HepG2 (cell line): ENCODE results near the gene SEMA3F. TPM values are rescaled to one million over a fixed set of nuclear protein-coding genes. Genes with fewer than 3 reads are reported as not detected.

Experiments
- ATAC-seq: fragments of 200-7000 bp; cut with Tn5 transposase; 3 replicates; pipeline ENCODE4 v1.9.1; 2020; ENCODE audit warnings: mild to moderate bottlenecking, moderate library complexity
- BruUV-seq: library from RNA; stranded (reverse); fragments of 400-500 nt; replicated peaks from 2 replicates; lab custom pipeline; 2021; lab: Mats Ljungman, UMichigan
- CTCF ChIA-PET: fragments of 300-600 bp; formaldehyde crosslinking; extraction: SDS; loops from one replicate; lab custom pipeline; 2021; ENCODE audit warnings: low total read pairs, inconsistent platforms, low intra/inter-chr PET ratio; lab: Yijun Ruan, JAX
- POLR2A ChIA-PET: fragments of 350-600 bp; sonication (Branson Sonifier 250); formaldehyde crosslinking; loops from one replicate; lab custom pipeline; 2020; ENCODE audit warnings: antibody characterized with exemption, inconsistent platforms; lab: Yijun Ruan, JAX
- DNase-seq: peaks from one replicate; pipeline ENCODE4 v3.0.0-alpha.2; 2015; ENCODE audit warnings: low spot score
- FAIRE-seq: peaks from 3 replicates; lab custom pipeline; 2011; peaks lifted over from hg19 to GRCh38; lab: Jason Lieb, UNC
- H2AFZ ChIP-seq: one replicate; pipeline ENCODE4 v1.6.1; 2011; ENCODE audit warnings: low read length, inconsistent platforms
- H3K27ac ChIP-seq: fragments of 300-600 bp; 3 replicates; pipeline ENCODE4 v1.8.0; 2011; ENCODE audit warnings: mixed run types, mild to moderate bottlenecking, mixed read lengths, low read length, inconsistent platforms; ENCODE audit not compliant: insufficient read depth; ENCODE audit errors: extremely low read length
- H3K27me3 ChIP-seq, 2 experiments: fragments of 200-600 bp in 1 of 2; 2 replicates in 1 of 2; 3 replicates in 1 of 2; pipeline versions ENCODE4 v1.6.0 to v1.8.0; 2011; ENCODE audit warnings: low read length in 2 of 2, mild to moderate bottlenecking in 2 of 2, moderate library complexity in 2 of 2, inconsistent platforms in 1 of 2; ENCODE audit not compliant: insufficient read depth in 2 of 2, control insufficient read depth in 1 of 2
- H3K36me3 ChIP-seq, 2 experiments: fragments of 200-600 bp in 1 of 2; replicated peaks in 1 of 2; 2 replicates in 1 of 2; 3 replicates in 1 of 2; pipeline versions ENCODE4 v1.5.1 to v1.8.0; 2011; ENCODE audit warnings: low read length in 2 of 2, inconsistent platforms in 1 of 2; ENCODE audit not compliant: insufficient read depth in 2 of 2, control insufficient read depth in 1 of 2
- H3K4me1 ChIP-seq: 2 replicates; pipeline ENCODE4 v1.5.1; 2012; ENCODE audit warnings: low read length, inconsistent platforms; ENCODE audit not compliant: insufficient read depth
- H3K4me2 ChIP-seq: 2 replicates; pipeline ENCODE4 v1.6.0; 2011; ENCODE audit warnings: low read depth, low read length, inconsistent platforms
- H3K4me3 ChIP-seq, 3 experiments: fragments of 200-600 bp in 1 of 3; sonication (generic), shearing (Covaris generic) in 1 of 3; replicated peaks in 1 of 3; 2 replicates each; pipeline ENCODE4 v1.5.1; 2011 to 2016; ENCODE audit warnings: low read length in 3 of 3, inconsistent platforms in 2 of 3, low read depth in 2 of 3, mild to moderate bottlenecking in 2 of 3, control low read depth in 1 of 3, mixed read lengths in 1 of 3; ENCODE audit not compliant: insufficient read depth in 1 of 3
- H3K79me2 ChIP-seq: one replicate; pipeline ENCODE4 v1.6.1; 2011; ENCODE audit warnings: low read length, inconsistent platforms; ENCODE audit not compliant: insufficient read depth
- H3K9ac ChIP-seq: 2 replicates; pipeline ENCODE4 v1.6.0; 2011; ENCODE audit warnings: mild to moderate bottlenecking, low read depth, low read length, inconsistent platforms; ENCODE audit not compliant: insufficient read depth
- H3K9me3 ChIP-seq: 2 replicates; pipeline ENCODE4 v1.5.1; 2012; ENCODE audit warnings: mild to moderate bottlenecking, low read length
- H4K20me1 ChIP-seq: 2 replicates; pipeline ENCODE4 v1.6.0; 2011; ENCODE audit warnings: inconsistent platforms, mild to moderate bottlenecking, low read length, moderate library complexity; ENCODE audit not compliant: insufficient read depth
- EHMT2 ChIP-seq: fragments of 200-600 bp; sonication (generic); IDR thresholded peaks from 2 replicates; pipeline ENCODE4 v1.7.0; 2017; ENCODE audit warnings: antibody characterized with exemption, low read depth, low read length, borderline replicate concordance
- HOXA3 ChIP-seq: sonication (generic); formaldehyde crosslinking; IDR thresholded peaks from 2 replicates; pipeline ENCODE4 v1.5.0; 2020; ENCODE audit warnings: missing genetic modification reagents
- KLF11 ChIP-seq: IDR thresholded peaks from 2 replicates; pipeline ENCODE4 v1.6.1; 2016; ENCODE audit warnings: missing compliant biosample characterization
- NR2F6 ChIP-seq, 2 experiments: IDR thresholded peaks; 2 replicates each; pipeline ENCODE4 v1.6.1; 2016; ENCODE audit warnings: antibody characterized with exemption in 1 of 2, mild to moderate bottlenecking in 1 of 2
- YEATS4 ChIP-seq: sonication (generic); formaldehyde crosslinking; IDR thresholded peaks from 2 replicates; pipeline ENCODE4 v1.4.0; 2020; ENCODE audit warnings: missing genetic modification reagents, borderline replicate concordance
- YY1 ChIP-seq: IDR thresholded peaks from 2 replicates; pipeline ENCODE4 v1.6.1; 2011; ENCODE audit warnings: low read length, low read depth, moderate library complexity, mild to moderate bottlenecking; ENCODE audit not compliant: insufficient read depth, insufficient replicate concordance
- ZBTB38 ChIP-seq: sonication (generic); formaldehyde crosslinking; IDR thresholded peaks from 2 replicates; pipeline ENCODE4 v1.5.1; 2020; ENCODE audit warnings: mild to moderate bottlenecking, missing genetic modification reagents
- ZNF382 ChIP-seq: sonication (generic); formaldehyde crosslinking; IDR thresholded peaks from 2 replicates; pipeline ENCODE4 v1.5.0; 2020; ENCODE audit warnings: missing genetic modification reagents, mild to moderate bottlenecking, borderline replicate concordance
- ZNF468 ChIP-seq: sonication (generic); formaldehyde crosslinking; IDR thresholded peaks from 2 replicates; pipeline ENCODE4 v1.8.0; 2022; ENCODE audit warnings: mild to moderate bottlenecking, moderate library complexity, missing genetic modification reagents
- ZNF629 ChIP-seq: sonication (generic); formaldehyde crosslinking; conservative IDR thresholded peaks from 2 replicates; pipeline ENCODE4 v1.5.0; 2020; ENCODE audit warnings: missing genetic modification reagents
- ZSCAN20 ChIP-seq: sonication (generic); formaldehyde crosslinking; IDR thresholded peaks from 2 replicates; pipeline ENCODE4 v1.4.0; 2020; ENCODE audit warnings: missing genetic modification reagents, mild to moderate bottlenecking, borderline replicate concordance
- WGBS: methylation state at CpG from one replicate; pipeline ENCODE4 v1.1.6; 2017; ENCODE audit warnings: low lambda C conversion rate; 5-methylcytosine and 5-hydroxymethylcytosine counted together
- in situ Hi-C: cut with HindIII; loops from 2 replicates; pipeline ENCODE4 v1.10.0; 2017; ENCODE audit warnings: low pct_unique_long_range_greater_than_20kb; ENCODE audit not compliant: extremely low pct_ligation_motif_present
- intact Hi-C: fragments of 100-400 bp; cut with micrococcal nuclease; formaldehyde crosslinking; loops from one replicate; pipeline ENCODE4 v1.10.0; 2022; ENCODE audit not compliant: unreplicated experiment
- polyA plus RNA-seq, 8 experiments: library from polyadenylated mRNA; depleted of rRNA in 3 of 8; stranded (reverse) in 7 of 8; unstranded in 1 of 8; fragments of >200 nt; fragmentation: Illumina TruSeq in 4 of 8; extraction: Trizol in 4 of 8; gene quantifications; 2 replicates each; pipeline versions ENCODE4 v1.2.1 to v1.2.3, GENCODE V29; 2011 to 2016; ENCODE audit warnings: low read depth in 4 of 8, missing spikeins in 1 of 8, mixed read lengths in 1 of 8; ENCODE audit not compliant: insufficient read depth in 1 of 8
- total RNA-seq, 5 experiments: library from RNA; depleted of rRNA; stranded (reverse); fragments of >200 nt; fragmentation: Illumina TruSeq; extraction: Trizol; gene quantifications; 2 replicates each; pipeline ENCODE4 v1.2.3, GENCODE V29; 2016; ENCODE audit warnings: low read depth in 1 of 5
- TF ChIP-seq, protein P1 (sequence below): sonication (generic); formaldehyde crosslinking; IDR thresholded peaks from 2 replicates; pipeline ENCODE4 v1.9.0; 2022; ENCODE audit warnings: missing genetic modification reagents, mild to moderate bottlenecking, borderline replicate concordance
- TF ChIP-seq, protein P2 (sequence below): IDR thresholded peaks from 2 replicates; pipeline ENCODE4 v1.6.1; 2018; ENCODE audit warnings: missing genetic modification reagents, mild to moderate bottlenecking, missing compliant biosample characterization
- TF ChIP-seq, protein P3 (sequence below): sonication (generic); IDR thresholded peaks from 2 replicates; pipeline ENCODE4 v1.6.1; 2016; ENCODE audit warnings: low read depth, borderline replicate concordance

Gene SEMA3F
- total and polyA plus RNA-seq, 2 of the 13 experiments (the other 11 are each of a cell fraction or from before 2014, with no cell fraction given): 7.6 to 17.2 TPM

DNA sequence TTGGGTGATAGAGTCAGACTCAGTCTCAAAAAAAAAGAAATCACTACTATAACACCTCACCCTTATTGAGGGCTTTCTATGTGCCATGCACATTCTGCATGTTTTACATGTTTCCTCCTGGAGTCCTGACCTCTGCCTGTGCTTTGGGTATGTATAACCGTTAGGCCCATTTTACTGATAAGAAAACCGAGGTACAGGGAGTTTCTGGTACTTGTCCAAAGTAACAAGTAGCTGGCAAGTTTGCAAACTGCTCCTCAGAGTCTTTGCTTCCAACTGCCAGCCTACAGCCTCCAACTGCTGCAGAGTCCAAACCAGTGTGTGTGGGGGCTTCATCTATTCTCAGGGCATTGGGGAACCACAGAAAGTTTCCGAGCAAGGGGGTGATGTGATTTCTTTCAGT, 77.2 kb downstream of the SEMA3F start:
- peaks cover 71% of the 10 kb centered on the region for H3K4me1 ChIP-seq
- H3K36me3 ChIP-seq: no peaks in the 10 kb centered on the region; a peak in 1 of 5 replicates
- ATAC-seq: no peak
- no peaks in the 10 kb centered on the region for H4K20me1 ChIP-seq
- POLR2A ChIA-PET: interaction anchor here (0.9 kb wide), 1 partner anchor 21 kb away, joined by 6 read pairs; no protein-coding TSS in a partner anchor
- no peaks in the 10 kb centered on the region for H3K9me3 ChIP-seq
- H3K27ac ChIP-seq: no peak overlapping the region
- no peak for FAIRE-seq
- BruUV-seq: no TSS peak
- no peak overlapping the region for H3K4me3 ChIP-seq
- in situ Hi-C loops (no loop called here), intact Hi-C loops (no loop called here)
- TF ChIP-seq YEATS4 (CRISPR knock-in tag) (no peak), ZNF629 (CRISPR knock-in tag) (peak; percentile 70)
- no peak overlapping the region for H3K4me2 ChIP-seq
- CTCF ChIA-PET: no interaction called here
- peaks cover 12% of the 10 kb centered on the region for H3K79me2 ChIP-seq
- H3K9ac ChIP-seq: no peak overlapping the region
- H2AFZ ChIP-seq: no peak overlapping the region
- 19% methylated on average over 3 of the region's 3 CpGs for WGBS
- DNase-seq: no peak
- H3K27me3 ChIP-seq: no peaks in the 10 kb centered on the region; a peak in 1 of 5 replicates

DNA sequence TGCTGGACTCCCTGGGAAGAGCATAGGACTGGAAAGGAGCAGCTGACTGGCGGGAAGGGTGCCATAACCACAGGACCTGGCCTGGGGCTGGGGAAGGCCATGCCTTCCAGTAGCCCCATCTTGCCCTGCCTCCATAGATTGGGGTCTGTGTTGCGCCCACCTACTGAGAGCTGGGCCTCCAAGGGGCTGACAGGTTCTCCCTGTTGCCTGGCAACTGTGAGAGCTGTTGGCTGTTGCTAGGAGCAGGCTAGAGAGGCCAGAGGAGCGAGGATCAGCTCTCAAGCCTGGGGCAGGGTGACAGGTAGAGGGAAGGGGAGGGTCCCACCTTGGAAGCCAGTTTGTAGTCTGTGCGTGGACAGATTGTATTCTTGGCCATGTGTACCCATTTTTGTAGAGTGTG, 78.1 kb downstream of the SEMA3F start:
- Histone ChIP-seq H3K4me1 (peaks cover 75% of the 10 kb centered on the region), H3K9ac (no peak overlapping the region), H4K20me1 (no peaks in the 10 kb centered on the region), H3K27me3 (no peaks in the 10 kb centered on the region; a peak in 1 of 5 replicates), H3K9me3 (no peaks in the 10 kb centered on the region), H3K4me3 (no peak overlapping the region), H3K27ac (no peak overlapping the region), H3K4me2 (no peak overlapping the region), H3K36me3 (no peaks in the 10 kb centered on the region; a peak in 1 of 5 replicates), H3K79me2 (peaks cover 20% of the 10 kb centered on the region), H2AFZ (no peak overlapping the region)
- no peak for FAIRE-seq
- POLR2A ChIA-PET: interaction anchor here (0.9 to 1.7 kb wide), 6 partner anchors 22 to 38 kb away, joined by 4 to 6 read pairs (median 4); no protein-coding TSS in a partner anchor
- intact Hi-C loops (no loop called here), in situ Hi-C loops (no loop called here)
- no peak for DNase-seq
- WGBS: 30% methylated on average over 2 of the region's 4 CpGs
- ATAC-seq: 0 out of 3 replicates have a peak, but pooled peaks have one; percentile 0
- CTCF ChIA-PET: no interaction called here
- BruUV-seq: no TSS peak
- TF ChIP-seq ZNF468 (CRISPR knock-in tag): no peak
- TF ChIP-seq, protein P1, sequence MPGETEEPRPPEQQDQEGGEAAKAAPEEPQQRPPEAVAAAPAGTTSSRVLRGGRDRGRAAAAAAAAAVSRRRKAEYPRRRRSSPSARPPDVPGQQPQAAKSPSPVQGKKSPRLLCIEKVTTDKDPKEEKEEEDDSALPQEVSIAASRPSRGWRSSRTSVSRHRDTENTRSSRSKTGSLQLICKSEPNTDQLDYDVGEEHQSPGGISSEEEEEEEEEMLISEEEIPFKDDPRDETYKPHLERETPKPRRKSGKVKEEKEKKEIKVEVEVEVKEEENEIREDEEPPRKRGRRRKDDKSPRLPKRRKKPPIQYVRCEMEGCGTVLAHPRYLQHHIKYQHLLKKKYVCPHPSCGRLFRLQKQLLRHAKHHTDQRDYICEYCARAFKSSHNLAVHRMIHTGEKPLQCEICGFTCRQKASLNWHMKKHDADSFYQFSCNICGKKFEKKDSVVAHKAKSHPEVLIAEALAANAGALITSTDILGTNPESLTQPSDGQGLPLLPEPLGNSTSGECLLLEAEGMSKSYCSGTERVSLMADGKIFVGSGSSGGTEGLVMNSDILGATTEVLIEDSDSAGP (CRISPR knock-in tag): no peak
- TF ChIP-seq ZSCAN20 (CRISPR knock-in tag): no peak
- no peak for TF ChIP-seq NR2F6 (IDR thresholded peaks at IDR 0.05)
- no peak for TF ChIP-seq NR2F6 (CRISPR knock-in tag; IDR thresholded peaks at IDR 0.05)
- no peak for TF ChIP-seq EHMT2
- TF ChIP-seq, protein P2, sequence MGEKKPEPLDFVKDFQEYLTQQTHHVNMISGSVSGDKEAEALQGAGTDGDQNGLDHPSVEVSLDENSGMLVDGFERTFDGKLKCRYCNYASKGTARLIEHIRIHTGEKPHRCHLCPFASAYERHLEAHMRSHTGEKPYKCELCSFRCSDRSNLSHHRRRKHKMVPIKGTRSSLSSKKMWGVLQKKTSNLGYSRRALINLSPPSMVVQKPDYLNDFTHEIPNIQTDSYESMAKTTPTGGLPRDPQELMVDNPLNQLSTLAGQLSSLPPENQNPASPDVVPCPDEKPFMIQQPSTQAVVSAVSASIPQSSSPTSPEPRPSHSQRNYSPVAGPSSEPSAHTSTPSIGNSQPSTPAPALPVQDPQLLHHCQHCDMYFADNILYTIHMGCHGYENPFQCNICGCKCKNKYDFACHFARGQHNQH (CRISPR knock-in tag): peak; percentile 51; the same call in 1 of the 2 replicates
- no peak for TF ChIP-seq ZBTB38 (CRISPR knock-in tag)
- TF ChIP-seq, protein P3, sequence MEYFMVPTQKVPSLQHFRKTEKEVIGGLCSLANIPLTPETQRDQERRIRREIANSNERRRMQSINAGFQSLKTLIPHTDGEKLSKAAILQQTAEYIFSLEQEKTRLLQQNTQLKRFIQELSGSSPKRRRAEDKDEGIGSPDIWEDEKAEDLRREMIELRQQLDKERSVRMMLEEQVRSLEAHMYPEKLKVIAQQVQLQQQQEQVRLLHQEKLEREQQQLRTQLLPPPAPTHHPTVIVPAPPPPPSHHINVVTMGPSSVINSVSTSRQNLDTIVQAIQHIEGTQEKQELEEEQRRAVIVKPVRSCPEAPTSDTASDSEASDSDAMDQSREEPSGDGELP: no peak
- no peak for TF ChIP-seq KLF11 (CRISPR knock-in tag)
- TF ChIP-seq HOXA3 (CRISPR knock-in tag): no peak
- TF ChIP-seq YY1: no peak
- TF ChIP-seq ZNF382: no peak
